ENCODE data around the gene SRC.

Gene SRC

DNA sequence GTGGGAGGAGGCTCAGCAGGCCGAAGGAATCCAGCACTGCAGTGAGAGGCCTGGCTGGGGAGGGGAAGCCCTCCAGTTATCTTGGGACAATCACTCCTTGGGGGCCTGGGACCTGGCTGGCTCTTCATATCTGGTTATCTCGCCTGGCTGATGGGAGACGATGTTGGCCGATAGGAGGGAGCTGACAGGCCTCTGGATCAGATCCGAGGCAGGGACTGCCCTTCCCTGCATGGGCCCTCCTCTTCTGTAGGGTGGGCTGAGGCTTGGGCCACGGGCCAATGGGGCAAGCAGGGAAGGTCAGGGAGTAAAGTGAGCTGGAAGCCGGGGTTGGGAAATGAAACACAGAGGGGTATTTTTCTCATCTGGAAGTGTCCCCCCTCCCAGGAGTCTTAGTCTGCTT, 31.3 kb upstream of the SRC start:
- in situ Hi-C loops (cut with MboI; ENCODE audit: low sequenced_read_pairs), result no loop called here

- in situ Hi-C loops (cut with MboI; ENCODE audit: low sequenced_read_pairs), result no loop called here
These were observed 30.9 kb upstream of the SRC start for GRCh38 chr20:37315021-37315451.

GRCh38 chr20:37315452-37316110, 30.4 kb upstream of the SRC start:
- in situ Hi-C loops (cut with MboI; ENCODE audit: low sequenced_read_pairs), result no loop called here

DNA sequence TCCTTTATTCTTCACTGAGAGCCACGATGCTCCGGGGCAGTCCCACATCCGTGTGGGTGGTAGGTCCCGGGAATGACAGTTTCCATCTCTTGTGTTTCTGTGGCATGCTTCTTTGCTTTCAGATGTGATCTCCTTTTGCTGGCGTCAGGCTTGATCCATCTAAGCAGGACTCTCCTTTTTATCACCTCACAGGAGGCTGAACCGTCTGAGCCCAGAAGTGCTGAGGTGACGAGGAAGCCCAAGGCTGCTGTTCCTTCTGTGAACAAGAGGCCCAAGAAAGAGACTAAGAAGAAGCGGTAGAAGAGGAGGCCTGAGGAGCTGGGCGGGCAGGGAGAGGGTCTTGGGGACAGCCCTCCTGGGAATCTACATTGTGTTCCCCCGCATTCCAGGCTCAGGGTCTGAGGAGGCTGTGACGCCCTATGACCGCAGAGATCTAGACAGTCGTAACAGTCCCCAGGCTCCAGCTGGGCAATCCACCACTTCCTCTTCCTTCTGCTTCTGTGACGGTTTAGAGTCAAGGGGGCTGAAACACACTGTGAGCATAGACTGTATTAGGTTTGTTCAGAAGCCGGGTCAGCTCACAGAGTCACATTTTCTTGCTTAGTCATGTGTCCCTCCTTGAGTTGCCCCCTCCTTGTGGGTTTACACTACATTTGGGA, 29.7 kb upstream of the SRC start:
- in situ Hi-C loops (cut with MboI; ENCODE audit: low sequenced_read_pairs), result no loop called here

DNA sequence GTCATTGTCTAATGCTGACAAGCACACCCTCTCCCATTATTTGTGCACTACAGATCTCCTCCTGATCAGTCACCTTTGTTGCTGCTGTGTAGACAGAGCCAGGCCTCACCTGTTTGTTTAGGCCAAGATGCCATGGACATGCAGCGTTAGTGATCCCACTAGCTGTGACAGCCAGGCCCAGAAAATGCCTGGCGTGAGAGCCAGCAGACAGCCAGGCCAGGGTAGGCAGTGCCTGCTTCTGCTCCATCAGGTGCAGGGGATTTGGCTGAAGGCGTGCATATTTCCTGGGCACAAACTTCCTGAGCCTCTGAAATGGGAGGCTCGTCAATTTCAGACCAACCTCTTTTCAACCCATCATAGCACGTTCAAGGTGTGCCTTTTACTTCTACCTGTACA, 29.2 kb upstream of the SRC start:
- in situ Hi-C loops (cut with MboI; ENCODE audit: low sequenced_read_pairs), result no loop called here

DNA sequence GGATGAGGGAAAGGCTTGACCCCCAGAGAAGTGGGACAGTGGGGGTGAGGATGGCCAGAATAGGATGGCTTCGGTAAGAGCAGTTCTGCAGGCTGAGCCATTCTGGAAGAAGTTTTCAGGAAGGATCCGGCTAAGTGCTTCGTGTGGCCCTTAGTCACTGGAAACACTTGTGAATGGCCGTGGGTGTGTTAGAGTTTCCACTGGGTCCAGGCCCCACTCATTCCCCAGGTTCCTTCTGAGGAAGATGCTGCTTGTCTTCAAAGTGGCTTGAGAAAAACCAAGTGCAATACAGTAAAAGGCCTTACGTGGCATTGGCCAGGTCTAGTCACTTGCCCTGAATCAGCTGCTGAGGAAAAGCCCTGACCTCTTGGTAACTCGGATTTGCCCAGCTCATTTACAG, 28.6 kb upstream of the SRC start:
- in situ Hi-C loops (cut with MboI; ENCODE audit: low sequenced_read_pairs), result no loop called here

- in situ Hi-C loops (cut with MboI; ENCODE audit: low sequenced_read_pairs), result no loop called here
These were observed 27.8 kb upstream of the SRC start for GRCh38 chr20:37317994-37318640.

- in situ Hi-C loops (cut with MboI; ENCODE audit: low sequenced_read_pairs), result no loop called here
These were observed 26.7 kb upstream of the SRC start for GRCh38 chr20:37319151-37319671.

DNA sequence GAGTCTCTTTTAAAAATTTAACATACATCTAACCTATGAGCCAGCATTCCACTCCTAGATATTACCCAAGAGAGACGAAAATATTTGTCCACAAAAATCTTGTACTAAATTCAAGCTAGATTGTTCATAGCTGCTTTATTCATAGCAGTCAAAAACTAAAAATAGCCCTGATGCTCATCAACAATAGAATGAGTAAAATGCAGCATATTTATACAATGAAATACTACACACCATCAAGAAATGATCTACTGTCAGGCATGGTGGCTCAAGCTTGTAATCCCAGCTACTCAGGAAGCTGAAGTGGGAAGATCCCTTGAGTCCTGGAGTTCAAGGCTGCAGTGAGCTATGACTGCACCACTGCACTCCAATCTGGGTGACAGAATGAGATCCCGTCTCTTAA, 22.0 kb upstream of the SRC start:
- in situ Hi-C loops (cut with MboI; ENCODE audit: low sequenced_read_pairs), result no loop called here

DNA sequence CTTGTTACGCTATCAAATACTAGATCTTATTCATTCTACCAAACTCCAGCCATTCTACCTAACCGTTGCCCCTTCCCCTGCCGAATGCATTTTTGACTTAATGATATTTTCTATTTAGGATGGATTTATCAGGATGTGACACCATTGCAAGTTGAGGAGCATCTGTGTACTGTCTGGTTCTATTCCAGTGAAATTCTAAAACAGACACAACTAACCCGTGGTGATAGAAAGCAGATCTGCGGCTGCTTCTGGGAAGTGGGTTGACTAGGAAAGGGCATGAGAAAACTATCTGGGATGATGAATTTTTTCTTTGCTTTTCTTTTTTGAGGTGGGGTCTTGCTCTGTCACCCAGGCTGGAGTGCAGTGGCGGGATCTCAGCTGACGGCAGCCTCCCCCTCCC, 20.7 kb upstream of the SRC start:
- in situ Hi-C loops (cut with MboI; ENCODE audit: low sequenced_read_pairs), result no loop called here

DNA sequence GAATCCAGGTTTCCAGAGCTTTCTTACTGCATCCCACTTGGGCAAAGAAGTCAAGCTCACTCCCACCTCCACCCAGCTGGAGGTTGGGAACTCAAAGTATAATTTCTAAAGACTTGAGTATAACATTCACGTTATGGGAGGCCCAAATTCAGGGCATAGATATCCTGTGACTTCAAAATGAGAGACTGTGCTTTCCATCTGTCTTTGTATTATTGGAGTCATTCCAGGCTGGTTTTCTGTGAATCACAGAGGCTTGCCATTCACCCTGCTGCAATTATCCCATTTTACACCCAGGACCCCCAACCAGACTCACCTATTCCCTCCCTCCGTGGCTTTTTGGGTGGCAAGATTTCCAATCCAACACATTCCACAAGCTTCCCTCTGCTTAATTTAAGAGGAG, 19.3 kb upstream of the SRC start:
- in situ Hi-C loops (cut with MboI; ENCODE audit: low sequenced_read_pairs), result no loop called here

DNA sequence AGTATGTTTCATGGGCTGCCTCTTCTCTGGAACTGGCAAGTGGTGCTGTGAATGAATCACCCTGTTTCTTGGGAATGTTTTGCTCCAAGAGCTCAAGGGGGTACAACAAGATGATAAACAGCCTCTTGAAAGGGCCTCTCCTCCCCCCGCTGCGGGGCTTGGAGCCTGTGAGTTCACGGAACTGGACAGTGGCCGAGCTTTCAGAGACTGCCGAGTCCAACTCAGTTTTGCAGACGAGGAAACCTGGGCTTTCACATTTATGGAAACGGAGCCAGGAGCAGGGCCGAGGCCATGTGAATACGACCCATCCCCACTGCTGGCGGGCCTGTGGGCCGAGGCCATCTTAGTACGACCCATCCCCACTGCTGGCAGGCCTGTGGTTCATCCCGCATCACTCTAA, 18.2 kb upstream of the SRC start:
- in situ Hi-C loops (cut with MboI; ENCODE audit: low sequenced_read_pairs), result no loop called here

DNA sequence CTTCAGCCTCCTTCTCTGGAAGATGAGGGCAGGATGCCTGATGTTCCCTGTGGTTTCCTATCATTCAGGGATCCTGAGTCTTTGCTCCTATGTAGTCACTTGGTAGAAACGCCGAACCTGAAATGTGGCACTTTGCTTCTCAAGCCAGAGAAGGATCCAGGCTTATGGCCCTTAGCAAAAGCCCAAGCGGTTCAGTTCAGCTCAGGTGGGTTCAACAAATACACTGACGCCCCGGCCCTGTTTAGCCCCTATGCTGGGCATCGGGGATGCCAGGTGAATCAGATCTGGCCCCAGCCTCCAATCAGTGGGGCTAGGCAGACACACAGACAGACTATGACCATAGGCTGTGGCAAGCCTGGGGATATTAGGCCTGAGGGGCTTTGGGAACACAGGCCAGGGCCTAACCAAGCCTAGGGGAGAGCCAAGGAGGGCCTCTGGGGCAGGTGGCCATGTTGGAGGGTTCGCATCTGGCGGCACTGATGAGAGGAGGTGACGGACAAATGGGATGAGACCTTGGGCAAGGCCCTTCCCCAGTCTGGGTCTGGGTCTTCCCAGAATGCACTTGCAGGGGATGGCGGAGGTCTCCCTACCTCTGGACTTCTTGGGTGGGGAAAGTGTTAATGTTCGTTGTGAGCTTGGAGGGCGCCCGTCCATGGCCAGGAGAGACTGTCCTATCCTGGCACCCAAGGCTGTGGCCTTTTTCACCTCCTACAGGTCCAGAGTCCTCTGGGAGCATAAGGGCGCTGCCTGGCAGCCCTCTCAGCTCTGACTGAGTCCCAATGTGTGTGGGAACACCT, 17.6 kb upstream of the SRC start:
- in situ Hi-C loops (cut with MboI; ENCODE audit: low sequenced_read_pairs), result no loop called here

GRCh38 chr20:37329481-37330165, 16.3 kb upstream of the SRC start:
- in situ Hi-C loops (cut with MboI; ENCODE audit: low sequenced_read_pairs), result no loop called here

DNA sequence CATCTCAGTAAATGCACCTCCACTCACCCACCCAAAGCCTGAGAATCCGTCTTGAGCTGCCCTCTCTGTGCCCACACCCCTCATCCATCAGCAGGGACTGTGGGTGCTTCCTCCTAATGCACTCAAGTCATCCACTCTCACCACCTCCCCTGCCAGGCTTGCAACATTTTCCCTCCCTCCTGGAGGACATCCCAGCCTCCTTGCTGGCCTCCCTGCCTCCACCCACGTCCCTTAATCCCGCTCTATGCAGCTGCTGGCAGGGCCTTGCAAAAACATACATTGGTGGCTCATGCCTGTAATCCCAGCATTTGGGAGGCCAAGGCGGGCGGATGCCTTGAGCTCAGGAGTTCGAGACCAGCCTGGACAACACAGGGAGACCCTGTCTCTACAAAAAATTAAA, 15.6 kb upstream of the SRC start:
- in situ Hi-C loops (cut with MboI; ENCODE audit: low sequenced_read_pairs), result no loop called here

GRCh38 chr20:37331060-37331857, 14.7 kb upstream of the SRC start:
- in situ Hi-C loops (cut with MboI; ENCODE audit: low sequenced_read_pairs), result no loop called here

GRCh38 chr20:37333130-37333847, 12.7 kb upstream of the SRC start:
- in situ Hi-C loops (cut with MboI; ENCODE audit: low sequenced_read_pairs), result no loop called here

GRCh38 chr20:37333848-37334318, 12.1 kb upstream of the SRC start:
- in situ Hi-C loops (cut with MboI; ENCODE audit: low sequenced_read_pairs), result no loop called here

- in situ Hi-C loops (cut with MboI; ENCODE audit: low sequenced_read_pairs), result no loop called here
These were observed 11.5 kb upstream of the SRC start for GRCh38 chr20:37334450-37334849.
